GM23248 (cell line): ENCODE data around the gene CMTR1.

Experiments used
- EZH2 ChIP-seq: fragments of 200-600 bp; sonication (generic); IDR thresholded peaks from 2 replicates; pipeline ENCODE4 v1.6.1; 2018; ENCODE audit warnings: antibody characterized with exemption, mild to moderate bottlenecking; ENCODE audit not compliant: insufficient read depth, poor library complexity, severe bottlenecking
- EZH2phosphoT487 ChIP-seq: fragments of 200-600 bp; sonication (generic); IDR thresholded peaks from 2 replicates; pipeline ENCODE4 v1.6.1; 2018; ENCODE audit warnings: antibody characterized with exemption, moderate library complexity, mild to moderate bottlenecking, low read depth; ENCODE audit not compliant: insufficient read depth

GRCh38 chr6:37388578-37388977, 44.4 kb upstream of the CMTR1 start:
- TF ChIP-seq EZH2phosphoT487 (no peak), EZH2 (no peak)
